IMR-90 (cell line): ENCODE results near the gene TCEAL3. TPM values are rescaled to one million over a fixed set of nuclear protein-coding genes. Genes with fewer than 3 reads are reported as not detected.

Experiments
- ATAC-seq: fragments of 200-7000 bp; cut with Tn5 transposase; 2 replicates; pipeline ENCODE4 v1.9.1; 2020; ENCODE audit warnings: low read depth, mild to moderate bottlenecking, moderate library complexity
- BruUV-seq: library from RNA; stranded (reverse); fragments of 400-500 nt; replicated peaks from 2 replicates; lab custom pipeline; 2021; lab: Mats Ljungman, UMichigan
- CTCF ChIA-PET: fragments of 300-600 bp; formaldehyde crosslinking; extraction: SDS; loops from one replicate; lab custom pipeline; 2021; ENCODE audit warnings: antibody characterized with exemption; lab: Yijun Ruan, JAX
- POLR2A ChIA-PET: fragments of 300-600 bp; sonication (Branson Sonifier 250); formaldehyde crosslinking; loops from one replicate; lab custom pipeline; 2022; ENCODE audit warnings: antibody characterized with exemption; ENCODE audit not compliant: unreplicated experiment; lab: Charles Lee
- DNase-seq: peaks from one replicate; pipeline ENCODE4 v3.0.0; 2013
- H2AFZ ChIP-seq: replicated peaks from 2 replicates; pipeline ENCODE3; 2013; ENCODE audit warnings: low read length, mild to moderate bottlenecking; ENCODE audit not compliant: poor library complexity
- H2AK5ac ChIP-seq: 2 replicates; pipeline ENCODE4 v1.6.1; 2013; ENCODE audit warnings: low read depth, low read length, inconsistent platforms
- H2AK9ac ChIP-seq: replicated peaks from 2 replicates; pipeline ENCODE3; 2013; ENCODE audit warnings: mild to moderate bottlenecking, low read depth, low read length, moderate library complexity; ENCODE audit not compliant: poor library complexity
- H2BK120ac ChIP-seq: 2 replicates; pipeline ENCODE4 v1.6.1; 2013; ENCODE audit warnings: low read depth, low read length, inconsistent platforms
- H2BK15ac ChIP-seq: 3 replicates; pipeline ENCODE4 v1.6.1; 2013; ENCODE audit warnings: low read depth, low read length, inconsistent platforms
- H2BK20ac ChIP-seq: 2 replicates; pipeline ENCODE4 v1.6.1; 2013; ENCODE audit warnings: low read depth, mild to moderate bottlenecking, inconsistent platforms, low read length, moderate library complexity
- H2BK5ac ChIP-seq: 2 replicates; pipeline ENCODE4 v1.6.1; 2013; ENCODE audit warnings: mild to moderate bottlenecking, low read depth, low read length, inconsistent platforms; ENCODE audit not compliant: poor library complexity, severe bottlenecking
- H3K14ac ChIP-seq: replicated peaks from 2 replicates; pipeline ENCODE4 v1.6.1; 2013; ENCODE audit warnings: low read depth, low read length, inconsistent platforms
- H3K18ac ChIP-seq: 2 replicates; pipeline ENCODE4 v1.6.1; 2013; ENCODE audit warnings: low read depth, low read length, control low read depth
- H3K23ac ChIP-seq: 2 replicates; pipeline ENCODE4 v1.6.1; 2013; ENCODE audit warnings: low read depth, low read length, inconsistent platforms
- H3K27ac ChIP-seq: 2 replicates; pipeline ENCODE4 v1.5.1; 2013; ENCODE audit warnings: mild to moderate bottlenecking, control low read depth, low read length; ENCODE audit not compliant: insufficient read depth
- H3K27me3 ChIP-seq: 2 replicates; pipeline ENCODE4 v1.6.1; 2013; ENCODE audit warnings: low read length; ENCODE audit not compliant: control insufficient read depth, insufficient read depth
- H3K36me3 ChIP-seq: 2 replicates; pipeline ENCODE4 v1.6.1; 2013; ENCODE audit warnings: low read length, mixed read lengths; ENCODE audit not compliant: control insufficient read depth, insufficient read depth
- H3K4ac ChIP-seq: 2 replicates; pipeline ENCODE4 v1.6.1; 2013; ENCODE audit warnings: low read depth, low read length, inconsistent platforms
- H3K4me1 ChIP-seq: 2 replicates; pipeline ENCODE4 v1.6.1; 2013; ENCODE audit warnings: low read length, mixed read lengths; ENCODE audit not compliant: control insufficient read depth, insufficient read depth
- H3K4me2 ChIP-seq: 2 replicates; pipeline ENCODE4 v1.6.1; 2013; ENCODE audit warnings: low read depth, mild to moderate bottlenecking, control low read depth, low read length, moderate library complexity
- H3K4me3 ChIP-seq: 2 replicates; pipeline ENCODE4 v1.5.1; 2013; ENCODE audit warnings: low read depth, mild to moderate bottlenecking, control low read depth, low read length, moderate library complexity; ENCODE audit not compliant: insufficient read depth
- H3K56ac ChIP-seq: 2 replicates; pipeline ENCODE4 v1.6.1; 2013; ENCODE audit warnings: low read length, inconsistent platforms; ENCODE audit not compliant: insufficient read depth; ENCODE audit errors: extremely low read depth
- H3K79me1 ChIP-seq, 2 experiments: 2 replicates each; pipeline ENCODE4 v1.6.1; 2013; ENCODE audit warnings: low read length in 2 of 2, inconsistent platforms in 1 of 2, low read depth in 1 of 2
- H3K9ac ChIP-seq: 2 replicates; pipeline ENCODE4 v1.6.1; 2013; ENCODE audit warnings: low read depth, low read length, control low read depth
- H3K9me1 ChIP-seq: 2 replicates; pipeline ENCODE4 v1.6.1; 2013; ENCODE audit warnings: low read length, inconsistent platforms; ENCODE audit not compliant: insufficient read depth
- H3K9me3 ChIP-seq: 2 replicates; pipeline ENCODE4 v1.6.1; 2013; ENCODE audit warnings: low read length; ENCODE audit not compliant: control insufficient read depth, insufficient read depth
- H4K20me1 ChIP-seq: 2 replicates; pipeline ENCODE4 v1.6.1; 2013; ENCODE audit warnings: low read length, inconsistent platforms; ENCODE audit not compliant: insufficient read depth
- H4K5ac ChIP-seq: 2 replicates; pipeline ENCODE4 v1.6.1; 2013; ENCODE audit warnings: mild to moderate bottlenecking, low read depth, low read length, control low read depth
- H4K8ac ChIP-seq, 2 experiments: 2 replicates each; pipeline ENCODE4 v1.6.1; 2013; ENCODE audit warnings: low read depth in 2 of 2, low read length in 2 of 2, control low read depth in 1 of 2, inconsistent platforms in 1 of 2
- H4K91ac ChIP-seq: 2 replicates; pipeline ENCODE4 v1.6.1; 2013; ENCODE audit warnings: low read depth, low read length, inconsistent platforms; ENCODE audit not compliant: insufficient read depth
- BHLHE40 ChIP-seq: fragments of 150-350 bp; IDR thresholded peaks from 2 replicates; pipeline ENCODE4 v1.6.1; 2016; ENCODE audit warnings: mild to moderate bottlenecking, low read depth, low read length
- CEBPB ChIP-seq: IDR thresholded peaks from 2 replicates; pipeline ENCODE4 v1.6.1; 2012; ENCODE audit warnings: low read depth, low read length, improper control_type of control experiment
- CHD1 ChIP-seq: IDR thresholded peaks from 2 replicates; pipeline ENCODE4 v1.6.1; 2012; ENCODE audit warnings: low read depth, low read length, improper control_type of control experiment
- CTCF ChIP-seq: conservative IDR thresholded peaks from 2 replicates; pipeline ENCODE4 v1.5.1; 2012; ENCODE audit warnings: mild to moderate bottlenecking, low read depth, low read length, improper control_type of control experiment
- ELK1 ChIP-seq: fragments of 150-350 bp; IDR thresholded peaks from 2 replicates; pipeline ENCODE4 v1.6.1; 2016; ENCODE audit warnings: low read depth, mild to moderate bottlenecking, low read length, moderate library complexity, borderline replicate concordance
- FOS ChIP-seq: fragments of 150-350 bp; IDR thresholded peaks from 2 replicates; pipeline ENCODE4 v1.6.1; 2016; ENCODE audit warnings: low read depth, low read length
- MAFK ChIP-seq: IDR thresholded peaks from 2 replicates; pipeline ENCODE4 v1.6.1; 2012; ENCODE audit warnings: low read depth, low read length, improper control_type of control experiment
- MAZ ChIP-seq: IDR thresholded peaks from 2 replicates; pipeline ENCODE4 v1.6.1; 2012; ENCODE audit warnings: low read depth, mild to moderate bottlenecking, low read length, improper control_type of control experiment, moderate library complexity, borderline replicate concordance
- MXI1 ChIP-seq: IDR thresholded peaks from 2 replicates; pipeline ENCODE4 v1.6.1; 2012; ENCODE audit warnings: low read depth, mild to moderate bottlenecking, low read length, moderate library complexity, borderline replicate concordance
- NFE2L2 ChIP-seq: fragments of 150-350 bp; IDR thresholded peaks from 2 replicates; pipeline ENCODE4 v1.6.1; 2016; ENCODE audit warnings: low read depth, mild to moderate bottlenecking, low read length
- POLR2A ChIP-seq: IDR thresholded peaks from 2 replicates; pipeline ENCODE4 v1.6.1; 2012; ENCODE audit warnings: mild to moderate bottlenecking, low read depth, low read length
- RAD21 ChIP-seq: IDR thresholded peaks from 2 replicates; pipeline ENCODE4 v1.6.1; 2012; ENCODE audit warnings: low read length, improper control_type of control experiment
- RCOR1 ChIP-seq: IDR thresholded peaks from 2 replicates; pipeline ENCODE4 v1.6.1; 2012; ENCODE audit warnings: mild to moderate bottlenecking, low read length, improper control_type of control experiment; ENCODE audit not compliant: insufficient replicate concordance
- RFX5 ChIP-seq: IDR thresholded peaks from 2 replicates; pipeline ENCODE4 v1.8.0; 2012; ENCODE audit warnings: low read depth, mild to moderate bottlenecking, low read length, moderate library complexity
- SMC3 ChIP-seq: fragments of 150-350 bp; IDR thresholded peaks from 2 replicates; pipeline ENCODE4 v1.6.1; 2016; ENCODE audit warnings: low read depth, mild to moderate bottlenecking, antibody characterized with exemption, low read length, moderate library complexity
- USF2 ChIP-seq: fragments of 150-350 bp; IDR thresholded peaks from 2 replicates; pipeline ENCODE4 v1.6.1; 2017; ENCODE audit warnings: mild to moderate bottlenecking, antibody characterized with exemption, low read length, low read depth
- WGBS, 2 experiments: methylation state at CpG; one replicate each; pipeline versions ENCODE4 v1.1.5 to v1.1.7; 2013; ENCODE audit warnings: missing lambda C conversion rate in 2 of 2; ENCODE audit not compliant: insufficient read length in 1 of 2; ENCODE audit errors: extremely low coverage in 2 of 2; 5-methylcytosine and 5-hydroxymethylcytosine counted together
- dilution Hi-C: fragments of 300-500 bp; cut with HindIII; formaldehyde crosslinking; loops from one replicate; pipeline ENCODE4 v1.14.3; 2018; ENCODE audit warnings: low sequenced_read_pairs; ENCODE audit not compliant: unreplicated experiment
- in situ Hi-C: fragments of 300-500 bp; cut with MboI; formaldehyde crosslinking; loops from 3 replicates; pipeline ENCODE4 v1.14.3; 2019; ENCODE audit warnings: low sequenced_read_pairs, inconsistent platforms, mixed read lengths
- intact Hi-C: fragments of 100-400 bp; cut with micrococcal nuclease; formaldehyde crosslinking; loops from 2 replicates; pipeline ENCODE4 v1.10.0; 2022
- polyA plus RNA-seq, 3 experiments: library from polyadenylated mRNA; depleted of rRNA; stranded (reverse); fragments of >200 nt; gene quantifications; 2 replicates each; pipeline ENCODE4 v1.2.3, GENCODE V29; 2012; ENCODE audit warnings: low replicate concordance in 1 of 3
- total RNA-seq: library from RNA; depleted of rRNA; stranded (reverse); fragments of >200 nt; gene quantifications from 2 replicates; pipeline ENCODE4 v1.2.3, GENCODE V29; 2012

TCEAL3 gene
- total and polyA plus RNA-seq, 2 of the 4 experiments (the other 2 are of a cell fraction): 3.2 to 24.2 TPM

- Histone ChIP-seq H2AK5ac (no peak overlapping the region), H2BK120ac (no peak overlapping the region), H3K18ac (no peak overlapping the region), H4K20me1 (no peaks in the 10 kb centered on the region), H3K27ac (no peak overlapping the region), H3K9ac (no peak overlapping the region), H2BK20ac (no peak overlapping the region), H3K36me3 (peaks cover 7% of the 10 kb centered on the region), H4K8ac (no peak overlapping the region), H3K9me1 (no peaks in the 10 kb centered on the region), H3K27me3 (no peaks in the 10 kb centered on the region), H4K5ac (no peak overlapping the region), H2AK9ac (no peak overlapping the region), H4K91ac (no peak overlapping the region), H3K56ac (no peak overlapping the region), H3K4me1 (peaks cover 4% of the 10 kb centered on the region; the same call in 1 of the 2 replicates), H3K14ac (no peak overlapping the region), H3K79me1 (peaks cover 3 to 32% of the 10 kb centered on the region in 2 experiments; a peak in 2 of 4 replicates), H3K4me2 (no peak overlapping the region), H3K9me3 (no peaks in the 10 kb centered on the region), H3K4me3 (no peak overlapping the region), H2BK15ac (no peak overlapping the region), H3K4ac (no peak overlapping the region), H2BK5ac (no peak overlapping the region), H3K23ac (no peak overlapping the region), H2AFZ (no peak overlapping the region)
- dilution Hi-C loops: no loop called here
- POLR2A ChIA-PET: no interaction called here
- ATAC-seq: no peak
- in situ Hi-C loops: no loop called here
- DNase-seq: no peak
- CTCF ChIA-PET: no interaction called here
- no TSS peak for BruUV-seq
- intact Hi-C loops: no loop called here
- WGBS, 2 experiments: no CpG with 5 or more reads among the region's 1 CpG
- no peak for TF ChIP-seq MAFK
- TF ChIP-seq USF2: no peak
- no peak for TF ChIP-seq CHD1
- TF ChIP-seq ELK1: no peak
- no peak for TF ChIP-seq CEBPB
- no peak for TF ChIP-seq MXI1
- no peak for TF ChIP-seq SMC3
- no peak for TF ChIP-seq RFX5
- no peak for TF ChIP-seq POLR2A
- TF ChIP-seq NFE2L2: no peak
- no peak for TF ChIP-seq RAD21
- no peak for TF ChIP-seq BHLHE40
- TF ChIP-seq MAZ: no peak
- no peak for TF ChIP-seq FOS
- no peak for TF ChIP-seq RCOR1
- TF ChIP-seq CTCF: no peak
These were observed 2.5 kb downstream of the TCEAL3 start for GRCh38 chrX:103610282-103610681.
